GM10248 (cell line): ENCODE data around the gene TRPV4.
A peak's percentile ranks its signal among the peaks of the same experiment; 100 is the strongest.

Source experiments
- CTCF ChIA-PET: fragments of 300-600 bp; sonication (Branson Sonifier 250); formaldehyde crosslinking; extraction: SDS; loops from one replicate; lab custom pipeline; 2021; ENCODE audit warnings: antibody characterized with exemption; lab: Yijun Ruan, JAX
- POLR2A ChIA-PET: fragments of 350-650 bp; sonication (Branson Sonifier 250); formaldehyde crosslinking; extraction: SDS; loops from one replicate; lab custom pipeline; 2020; ENCODE audit warnings: antibody characterized with exemption; lab: Yijun Ruan, JAX
- DNase-seq: peaks from one replicate; pipeline ENCODE4 v3.0.0; 2012; ENCODE audit errors: extremely low spot score
- CTCF ChIP-seq: IDR thresholded peaks from 2 replicates; pipeline ENCODE4 v1.5.1; 2012; ENCODE audit warnings: mild to moderate bottlenecking, low read depth; ENCODE audit errors: extremely low read depth, missing control alignments, control extremely low read depth

Gene TRPV4

GRCh38 chr12:109845824-109846205 lies 12.6 kb upstream of the TRPV4 start:
- ChIA-PET CTCF (interaction anchor here (0.7 to 6.2 kb wide), 47 partner anchors 10 to 776 kb away, joined by 3 to 85 read pairs (median 4); partner anchors contain the start of genes ARPC3, TCHP and TRPV4), POLR2A (no interaction called here)

GRCh38 chr12:109844983-109845823 lies 12.0 kb upstream of the TRPV4 start:
- peak; percentile 99 for TF ChIP-seq CTCF
- ChIA-PET POLR2A (interaction anchor here (0.5 kb wide), 1 partner anchor 290 kb away, joined by 3 read pairs; no protein-coding TSS in a partner anchor), CTCF (interaction anchor here (0.6 to 6.2 kb wide), 54 partner anchors 10 to 777 kb away, joined by 3 to 85 read pairs (median 4); partner anchors contain the start of genes ARPC3, TCHP and TRPV4)
- DNase-seq: peak; percentile 96

More at GRCh38 chr12:109845824-109846205, 12.6 kb upstream of the TRPV4 start:
- no peak for DNase-seq
- no peak for TF ChIP-seq CTCF

GRCh38 chr12:109844091-109844490 lies 10.9 kb upstream of the TRPV4 start:
- ChIA-PET POLR2A (no interaction called here), CTCF (interaction anchor here (0.9 to 6.2 kb wide), 12 partner anchors 8 to 583 kb away, joined by 3 to 85 read pairs (median 9); no protein-coding TSS in a partner anchor)
- TF ChIP-seq CTCF: no peak
- no peak for DNase-seq

- CTCF ChIA-PET: interaction anchor here (1.9 to 6.2 kb wide), 5 partner anchors 10 to 244 kb away, joined by 4 to 85 read pairs (median 7); no protein-coding TSS in a partner anchor
- POLR2A ChIA-PET: no interaction called here
- TF ChIP-seq CTCF: no peak
- no peak for DNase-seq
Measured at GRCh38 chr12:109842021-109842420, 8.8 kb upstream of the TRPV4 start.

- POLR2A ChIA-PET: no interaction called here
- DNase-seq: no peak
- TF ChIP-seq CTCF: no peak
- CTCF ChIA-PET: interaction anchor here (1.4 to 6.2 kb wide), 6 partner anchors 11 to 370 kb away, joined by 3 to 85 read pairs (median 6); no protein-coding TSS in a partner anchor
Measured at GRCh38 chr12:109841356-109841755, 8.2 kb upstream of the TRPV4 start.

GRCh38 chr12:109840305-109841074 lies 7.3 kb upstream of the TRPV4 start:
- ChIA-PET CTCF (interaction anchor here (1.4 to 6.2 kb wide), 4 partner anchors 17 to 369 kb away, joined by 3 to 85 read pairs (median 4); no protein-coding TSS in a partner anchor), POLR2A (no interaction called here)
- DNase-seq: no peak
- no peak for TF ChIP-seq CTCF
